Uterus (tissue), 4 donors: ENCODE data around the gene RAB40C. TPM values are rescaled to one million over a fixed set of nuclear protein-coding genes. Genes with fewer than 3 reads are reported as not detected.

Experiments
- DNase-seq, 2 donors: peaks; one replicate each; pipeline ENCODE4 v3.0.0-alpha.2; 2019 to 2020
- H3K27ac ChIP-seq, 2 donors: fragments of 200-600 bp; sonication (generic); 1 replicate in 1 of 2; 2 replicates in 1 of 2; pipeline ENCODE4 v1.5.1; 2016 to 2018
- H3K27me3 ChIP-seq, 2 donors: fragments of 200-600 bp; sonication (generic); one replicate each; pipeline ENCODE4 v1.5.1; 2018 to 2019; ENCODE audit warnings: control low read depth in 1 of 2
- H3K36me3 ChIP-seq, 2 donors: fragments of 200-600 bp; sonication (generic); one replicate each; pipeline ENCODE4 v1.5.1; 2019; ENCODE audit warnings: control low read depth in 1 of 2
- H3K4me1 ChIP-seq, 2 donors: fragments of 200-600 bp; sonication (generic); one replicate each; pipeline ENCODE4 v1.5.1; 2018 to 2019; ENCODE audit warnings: control low read depth in 1 of 2
- H3K4me3 ChIP-seq, 2 donors: fragments of 200-600 bp; sonication (generic); 1 replicate in 1 of 2; 2 replicates in 1 of 2; pipeline ENCODE4 v1.5.1; 2018 to 2019; ENCODE audit warnings: mild to moderate bottlenecking in 1 of 2
- H3K9me3 ChIP-seq, 2 donors: fragments of 200-600 bp; sonication (generic); one replicate each; pipeline ENCODE4 v1.5.1; 2019; ENCODE audit warnings: control low read depth in 1 of 2
- CTCF ChIP-seq, 4 experiments: fragments of 200-600 bp in 2 of 4; fragments of 450-650 bp in 2 of 4; sonication (generic) in 2 of 4; IDR thresholded peaks; one replicate each; pipeline ENCODE4 v1.5.1; 2016 to 2019; ENCODE audit warnings: antibody characterized with exemption in 4 of 4, mild to moderate bottlenecking in 2 of 4, moderate library complexity in 1 of 4
- POLR2A ChIP-seq, 2 donors: fragments of 450-650 bp; IDR thresholded peaks; one replicate each; pipeline ENCODE4 v1.6.1; 2016; ENCODE audit warnings: antibody characterized with exemption in 2 of 2, mild to moderate bottlenecking in 1 of 2, moderate library complexity in 1 of 2
- intact Hi-C: fragments of 100-400 bp; cut with DNase I; formaldehyde crosslinking; loops from one replicate; pipeline ENCODE4 v1.15.1; 2023; ENCODE audit warnings: low total_unique reads
- total RNA-seq, 4 donors: library from RNA; depleted of rRNA in 3 of 4; stranded (reverse); fragments of >200 nt in 3 of 4; gene quantifications; one replicate each; pipeline versions ENCODE4 v1.1.0 to v1.2.4, GENCODE V29; 2014 to 2023
- donor health status: DM: yes; HTN: yes; CAD: no.

RAB40C gene
- total RNA-seq, 4 donors from 2014 or later: 0.59 to 25.4 (median 14.3) TPM

GRCh38 chr16:636206-637080 lies 46.6 kb downstream of the RAB40C start, which contains the start of gene METTL26:
Gene METTL26, minus strand, starts transcription at chr16:636305. Its CDS starts 15 bp downstream, at chr16:636290.
- H3K27me3 ChIP-seq: no peaks in the 10 kb centered on the region
- peak; percentile 53 to 72 for TF ChIP-seq POLR2A (IDR thresholded peaks at IDR 0.05)
- TF ChIP-seq CTCF (IDR thresholded peaks at IDR 0.05): no peak
- intact Hi-C loops: no loop called here
- peak within 1 kb of the TSS; percentile 98 to 99 for H3K27ac ChIP-seq
- no peaks in the 10 kb centered on the region for H3K36me3 ChIP-seq
- peak; percentile 95 to 96 for DNase-seq
- no peaks in the 10 kb centered on the region for H3K9me3 ChIP-seq
- H3K4me1 ChIP-seq: peaks cover 0 to 6% of the 10 kb centered on the region in 2 donors
- H3K4me3 ChIP-seq: peak within 1 kb of the TSS; percentile 72 to 85

- DNase-seq: peak; percentile 88 to 93
- Histone ChIP-seq H3K4me3 (peak overlapping the region; percentile 72 to 85), H3K9me3 (no peaks in the 10 kb centered on the region), H3K36me3 (no peaks in the 10 kb centered on the region), H3K27me3 (no peaks in the 10 kb centered on the region), H3K27ac (peak overlapping the region; percentile 98 to 99), H3K4me1 (peaks cover 0 to 6% of the 10 kb centered on the region in 2 donors)
- no peak for TF ChIP-seq CTCF (IDR thresholded peaks at IDR 0.05)
- intact Hi-C loops: no loop called here
These were observed 47.5 kb downstream of the RAB40C start for GRCh38 chr16:637081-638018.

GRCh38 chr16:638034-638543 lies 48.2 kb downstream of the RAB40C start:
- no peak for TF ChIP-seq CTCF (IDR thresholded peaks at IDR 0.05)
- no peak for TF ChIP-seq POLR2A (IDR thresholded peaks at IDR 0.05)
- Histone ChIP-seq H3K27ac (no peak overlapping the region), H3K36me3 (no peaks in the 10 kb centered on the region), H3K27me3 (no peaks in the 10 kb centered on the region), H3K4me1 (peaks cover 0 to 6% of the 10 kb centered on the region in 2 donors), H3K4me3 (no peak overlapping the region), H3K9me3 (no peaks in the 10 kb centered on the region)
- intact Hi-C loops: no loop called here
- DNase-seq: no peak

- intact Hi-C loops: no loop called here
- H3K36me3 ChIP-seq: no peaks in the 10 kb centered on the region
- no peaks in the 10 kb centered on the region for H3K27me3 ChIP-seq
- no peak overlapping the region for H3K4me3 ChIP-seq
- TF ChIP-seq POLR2A (IDR thresholded peaks at IDR 0.05): no peak
- no peak for TF ChIP-seq CTCF (IDR thresholded peaks at IDR 0.05)
- DNase-seq: no peak
- no peaks in the 10 kb centered on the region for H3K9me3 ChIP-seq
- H3K27ac ChIP-seq: no peak overlapping the region
- H3K4me1 ChIP-seq: peaks cover 0 to 6% of the 10 kb centered on the region in 2 donors
These were observed 49.0 kb downstream of the RAB40C start for GRCh38 chr16:638836-639235.
